HL-60 (cell line): Measurements from ENCODE around the gene GPC5.

Experiments used
- DNase-seq, 2 experiments: peaks; one replicate each; pipeline ENCODE4 v3.0.0-alpha.2; 2010 to 2020; ENCODE audit warnings: low read depth in 1 of 2, low spot score in 1 of 2
- H3K27ac ChIP-seq: fragments of 250-450 bp; sonication (Bioruptor Pico); replicated peaks from 2 replicates; pipeline ENCODE4 v1.5.1; 2020; ENCODE audit warnings: mild to moderate bottlenecking, moderate library complexity
- H3K27me3 ChIP-seq: fragments of 250-450 bp; sonication (Bioruptor Pico); 2 replicates; pipeline ENCODE4 v1.5.1; 2021; ENCODE audit warnings: mild to moderate bottlenecking, moderate library complexity; ENCODE audit not compliant: insufficient read depth, poor library complexity, severe bottlenecking
- H3K4me3 ChIP-seq: replicated peaks from 2 replicates; pipeline ENCODE4 v1.5.1; 2011; ENCODE audit warnings: mild to moderate bottlenecking, control low read depth, low read length; ENCODE audit not compliant: insufficient read depth
- GABPA ChIP-seq: IDR thresholded peaks from 2 replicates; pipeline ENCODE4 v1.6.1; 2012; ENCODE audit warnings: low read depth
- POLR2AphosphoS5 ChIP-seq: IDR thresholded peaks from 2 replicates; pipeline ENCODE4 v1.6.1; 2012; ENCODE audit warnings: low read depth
- SPI1 ChIP-seq: IDR thresholded peaks from 2 replicates; pipeline ENCODE4 v1.6.1; 2012; ENCODE audit warnings: low read depth, mild to moderate bottlenecking, borderline replicate concordance
- TF ChIP-seq, protein P1 (sequence below): IDR thresholded peaks from 2 replicates; pipeline ENCODE4 v1.6.1; 2012; ENCODE audit warnings: low read depth; ENCODE audit not compliant: insufficient replicate concordance
- TF ChIP-seq, protein P2 (sequence below): IDR thresholded peaks from one replicate; pipeline ENCODE4 v1.5.1; 2011; ENCODE audit warnings: low read length, control low read depth, inconsistent platforms; ENCODE audit not compliant: insufficient read depth

The GPC5 gene

DNA sequence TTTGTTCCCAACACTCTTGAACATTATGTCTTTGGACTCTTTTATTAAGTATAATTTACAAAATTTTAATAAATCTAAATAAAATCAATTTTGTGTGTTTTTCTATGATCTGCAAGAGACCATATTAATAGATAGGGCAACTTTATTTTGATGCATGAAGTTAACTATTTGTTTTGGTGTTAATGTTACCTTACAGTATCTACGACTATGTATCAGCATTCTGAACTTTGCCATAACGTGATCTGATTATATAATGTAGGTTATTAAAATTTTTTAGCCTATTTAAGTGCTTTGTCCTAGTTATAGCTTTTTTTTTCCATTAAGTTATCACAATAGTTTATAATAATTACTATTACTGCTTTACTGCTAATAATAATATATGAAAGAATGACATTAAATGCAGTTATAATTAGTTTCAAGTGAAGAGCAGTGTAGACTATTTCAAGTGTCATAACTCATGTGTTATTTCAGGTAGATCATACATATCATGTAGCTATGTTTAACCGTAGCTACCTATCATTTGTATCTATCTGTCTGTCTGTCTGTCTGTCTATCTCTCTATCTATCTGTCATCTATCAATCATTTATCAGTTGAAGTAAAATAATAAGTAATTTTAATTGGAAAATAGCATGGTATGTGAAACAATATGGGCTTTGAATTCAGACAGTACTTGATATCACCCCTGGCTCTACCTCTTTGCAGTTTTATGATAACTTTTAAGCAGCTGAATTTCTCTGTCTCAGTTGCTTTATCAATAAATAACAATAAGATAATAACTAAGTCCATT lies 229.7 kb downstream of the GPC5 start:
- no peaks in the 10 kb centered on the region for H3K27me3 ChIP-seq
- no peak overlapping the region for H3K27ac ChIP-seq
- TF ChIP-seq, protein P1, sequence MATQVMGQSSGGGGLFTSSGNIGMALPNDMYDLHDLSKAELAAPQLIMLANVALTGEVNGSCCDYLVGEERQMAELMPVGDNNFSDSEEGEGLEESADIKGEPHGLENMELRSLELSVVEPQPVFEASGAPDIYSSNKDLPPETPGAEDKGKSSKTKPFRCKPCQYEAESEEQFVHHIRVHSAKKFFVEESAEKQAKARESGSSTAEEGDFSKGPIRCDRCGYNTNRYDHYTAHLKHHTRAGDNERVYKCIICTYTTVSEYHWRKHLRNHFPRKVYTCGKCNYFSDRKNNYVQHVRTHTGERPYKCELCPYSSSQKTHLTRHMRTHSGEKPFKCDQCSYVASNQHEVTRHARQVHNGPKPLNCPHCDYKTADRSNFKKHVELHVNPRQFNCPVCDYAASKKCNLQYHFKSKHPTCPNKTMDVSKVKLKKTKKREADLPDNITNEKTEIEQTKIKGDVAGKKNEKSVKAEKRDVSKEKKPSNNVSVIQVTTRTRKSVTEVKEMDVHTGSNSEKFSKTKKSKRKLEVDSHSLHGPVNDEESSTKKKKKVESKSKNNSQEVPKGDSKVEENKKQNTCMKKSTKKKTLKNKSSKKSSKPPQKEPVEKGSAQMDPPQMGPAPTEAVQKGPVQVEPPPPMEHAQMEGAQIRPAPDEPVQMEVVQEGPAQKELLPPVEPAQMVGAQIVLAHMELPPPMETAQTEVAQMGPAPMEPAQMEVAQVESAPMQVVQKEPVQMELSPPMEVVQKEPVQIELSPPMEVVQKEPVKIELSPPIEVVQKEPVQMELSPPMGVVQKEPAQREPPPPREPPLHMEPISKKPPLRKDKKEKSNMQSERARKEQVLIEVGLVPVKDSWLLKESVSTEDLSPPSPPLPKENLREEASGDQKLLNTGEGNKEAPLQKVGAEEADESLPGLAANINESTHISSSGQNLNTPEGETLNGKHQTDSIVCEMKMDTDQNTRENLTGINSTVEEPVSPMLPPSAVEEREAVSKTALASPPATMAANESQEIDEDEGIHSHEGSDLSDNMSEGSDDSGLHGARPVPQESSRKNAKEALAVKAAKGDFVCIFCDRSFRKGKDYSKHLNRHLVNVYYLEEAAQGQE: no peak
- TF ChIP-seq, protein P2, sequence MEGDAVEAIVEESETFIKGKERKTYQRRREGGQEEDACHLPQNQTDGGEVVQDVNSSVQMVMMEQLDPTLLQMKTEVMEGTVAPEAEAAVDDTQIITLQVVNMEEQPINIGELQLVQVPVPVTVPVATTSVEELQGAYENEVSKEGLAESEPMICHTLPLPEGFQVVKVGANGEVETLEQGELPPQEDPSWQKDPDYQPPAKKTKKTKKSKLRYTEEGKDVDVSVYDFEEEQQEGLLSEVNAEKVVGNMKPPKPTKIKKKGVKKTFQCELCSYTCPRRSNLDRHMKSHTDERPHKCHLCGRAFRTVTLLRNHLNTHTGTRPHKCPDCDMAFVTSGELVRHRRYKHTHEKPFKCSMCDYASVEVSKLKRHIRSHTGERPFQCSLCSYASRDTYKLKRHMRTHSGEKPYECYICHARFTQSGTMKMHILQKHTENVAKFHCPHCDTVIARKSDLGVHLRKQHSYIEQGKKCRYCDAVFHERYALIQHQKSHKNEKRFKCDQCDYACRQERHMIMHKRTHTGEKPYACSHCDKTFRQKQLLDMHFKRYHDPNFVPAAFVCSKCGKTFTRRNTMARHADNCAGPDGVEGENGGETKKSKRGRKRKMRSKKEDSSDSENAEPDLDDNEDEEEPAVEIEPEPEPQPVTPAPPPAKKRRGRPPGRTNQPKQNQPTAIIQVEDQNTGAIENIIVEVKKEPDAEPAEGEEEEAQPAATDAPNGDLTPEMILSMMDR: no peak
- TF ChIP-seq SPI1 (no peak), GABPA (no peak), POLR2AphosphoS5 (no peak)
- no peak for DNase-seq
- H3K4me3 ChIP-seq: no peak overlapping the region

DNA sequence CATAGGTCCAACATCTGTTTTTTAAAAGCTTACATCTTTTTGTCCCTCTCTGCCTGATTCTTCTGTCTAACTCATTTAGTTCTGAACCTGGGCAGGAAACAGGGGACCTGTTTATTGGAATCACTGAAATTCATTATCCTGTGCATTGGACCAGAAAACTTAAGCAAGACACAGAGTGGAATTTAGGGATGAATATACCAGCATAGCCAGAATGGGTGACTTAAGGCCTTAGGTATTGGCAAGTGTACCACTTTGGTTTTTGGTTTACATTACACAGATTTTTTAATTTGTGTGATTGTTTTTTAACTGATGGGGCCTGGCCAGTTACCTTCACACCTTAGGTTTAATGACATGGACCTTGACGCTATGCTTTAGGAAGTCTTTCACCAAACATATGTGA lies 232.5 kb downstream of the GPC5 start:
- Histone ChIP-seq H3K27me3 (no peaks in the 10 kb centered on the region), H3K27ac (no peak overlapping the region), H3K4me3 (no peak overlapping the region)
- TF ChIP-seq, protein P2: no peak
- TF ChIP-seq SPI1 (no peak), GABPA (no peak), POLR2AphosphoS5 (no peak)
- TF ChIP-seq, protein P1: no peak
- DNase-seq: no peak

DNA sequence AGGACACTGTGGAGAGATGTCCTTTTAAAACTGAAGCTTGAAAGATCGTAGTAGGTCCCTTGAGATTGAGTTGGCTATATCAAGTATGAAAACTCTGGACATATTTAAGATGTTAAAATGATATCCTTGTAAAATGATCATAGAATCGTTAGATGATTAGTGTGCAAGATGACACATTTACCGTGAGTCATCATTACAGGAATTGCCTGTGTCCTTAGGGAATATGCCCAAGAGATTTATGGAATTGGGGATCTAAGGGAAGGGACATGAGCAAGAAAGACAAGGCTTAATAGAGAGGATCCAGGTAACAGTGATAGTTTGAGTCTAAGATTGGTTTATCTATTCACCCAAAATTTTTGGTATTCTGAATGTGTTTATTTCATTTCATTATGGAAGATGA lies 233.7 kb downstream of the GPC5 start:
- no peak for DNase-seq
- TF ChIP-seq SPI1: no peak
- no peak for TF ChIP-seq GABPA
- no peak for TF ChIP-seq POLR2AphosphoS5
- TF ChIP-seq, protein P1: no peak
- TF ChIP-seq, protein P2: no peak
- Histone ChIP-seq H3K4me3 (no peak overlapping the region), H3K27me3 (no peaks in the 10 kb centered on the region), H3K27ac (no peak overlapping the region)
